ENCODE measurements around the gene WDR62.
"Not testable (repeated sequence)": the region's sequence is repeated elsewhere in the genome, so short reads cannot be mapped to it uniquely, and the experiment has no call there.

WDR62 gene

GRCh38 chr19:36027696-36028095 lies 27.0 kb upstream of the WDR62 start:
- TF ChIP-seq CTCF (IDR thresholded peaks at IDR 0.05; ENCODE audit: control insufficient read depth, extremely low read depth, insufficient read depth) = no peak
- no peak overlapping the region for H3K4me3 ChIP-seq (ENCODE audit: low read depth, low read length)
- no peak for DNase-seq (ENCODE audit: low read depth)

GRCh38 chr19:36028313-36029041 lies 26.2 kb upstream of the WDR62 start:
- H3K4me3 ChIP-seq (ENCODE audit: low read depth, low read length) = no peak overlapping the region
- DNase-seq (ENCODE audit: low read depth) = no peak
- TF ChIP-seq CTCF (IDR thresholded peaks at IDR 0.05; ENCODE audit: control insufficient read depth, extremely low read depth, insufficient read depth) = no peak

GRCh38 chr19:36030264-36031148 lies 24.2 kb upstream of the WDR62 start:
- H3K4me3 ChIP-seq (ENCODE audit: low read depth, low read length) = no peak overlapping the region
- DNase-seq (ENCODE audit: low read depth) = no peak
- no peak for TF ChIP-seq CTCF (IDR thresholded peaks at IDR 0.05; ENCODE audit: control insufficient read depth, extremely low read depth, insufficient read depth)

GRCh38 chr19:36031308-36031707 lies 23.4 kb upstream of the WDR62 start:
- no peak overlapping the region for H3K4me3 ChIP-seq (ENCODE audit: low read depth, low read length)
- no peak for TF ChIP-seq CTCF (IDR thresholded peaks at IDR 0.05; ENCODE audit: control insufficient read depth, extremely low read depth, insufficient read depth)
- DNase-seq (ENCODE audit: low read depth) = no peak

GRCh38 chr19:36032251-36033104 lies 22.2 kb upstream of the WDR62 start, which contains the start of gene CLIP3:
Gene CLIP3, minus strand, starts transcription at chr19:36032873. Its CDS starts 516 bp downstream, at chr19:36032357.
- no peak within 1 kb of the TSS for H3K4me3 ChIP-seq (ENCODE audit: low read depth, low read length)
- no peak for DNase-seq (ENCODE audit: low read depth)
- no peak for TF ChIP-seq CTCF (IDR thresholded peaks at IDR 0.05; ENCODE audit: control insufficient read depth, extremely low read depth, insufficient read depth)

- TF ChIP-seq CTCF (IDR thresholded peaks at IDR 0.05; ENCODE audit: control insufficient read depth, extremely low read depth, insufficient read depth) = no peak
- H3K4me3 ChIP-seq (ENCODE audit: low read depth, low read length) = no peak overlapping the region
- DNase-seq (ENCODE audit: low read depth) = no peak
These were observed 14.2 kb upstream of the WDR62 start for GRCh38 chr19:36040495-36040894.

- not testable (repeated sequence) for H3K4me3 ChIP-seq (ENCODE audit: low read depth, low read length); DNase-seq (ENCODE audit: low read depth)
These were observed 13.6 kb upstream of the WDR62 start for GRCh38 chr19:36041092-36041491.

Data from LNCaP clone FGC (cell line).